Heart left ventricle (tissue), 13 donors: Measurements from ENCODE around the gene NARS2.

Experiments used
- CTCF ChIP-seq, 12 donors: fragments of 200-600 bp; sonication (generic) in 4 of 12; IDR thresholded peaks; one replicate each; pipeline versions ENCODE4 v1.5.0 to v1.8.0; 2018 to 2022; ENCODE audit warnings: antibody characterized with exemption in 12 of 12, mild to moderate bottlenecking in 5 of 12
- POLR2A ChIP-seq, 2 donors: fragments of 450-650 bp; IDR thresholded peaks; one replicate each; pipeline ENCODE4 v1.6.1; 2017; ENCODE audit warnings: antibody characterized with exemption in 2 of 2, mild to moderate bottlenecking in 2 of 2, moderate library complexity in 2 of 2
- donor health status: ischemic (EF 13 %, LVEDD 7.1; RV severe dilation, severe dysfunction).
- donor health status: DM: no; HTN: yes; CAD: no.
- donor health status: DM: no; HTN: no; CAD: no.
- donor health status: ischemic (EF 25% LVEDD 6.9; RV normal size, moderate dysfunction).
- donor health status: ischemic (EF 25% LVEDD 5.7; RV mildly dilated, moderate dysfunction).
- donor health status: ischemic (EF 35%, LVEDD 5.7; RV mildly dilated, moderate dysfunction).
- donor health status: nonischemic (EF 11% LVEDD 7.7; RV severe dilation, severe dysfunction).
- donor health status: DM: yes; HTN: yes; CAD: no.
- donor health status: PGD.
- donor health status: ischemic (EF 29% LVEDD 5.4; RV normal size, mild dysfunction).
- donor health status: nonischemic (EF 23%, LVEDD 6.1; RV moderate dilation, normal function).

GRCh38 chr11:78399136-78399535 is 175.5 kb downstream of the NARS2 start:
- TF ChIP-seq CTCF (IDR thresholded peaks at IDR 0.05) (no peak), POLR2A (IDR thresholded peaks at IDR 0.05) (no peak)
